ENCODE data around the gene ZNF467. TPM values are rescaled to one million over a fixed set of nuclear protein-coding genes. Genes with fewer than 3 reads are reported as not detected.

The ZNF467 gene
- total RNA-seq, 2 experiments from 2014 or later: 0.25 to 0.33 TPM

GRCh38 chr7:149767068-149767467 lies 6.3 kb downstream of the ZNF467 start:
- Mint-ChIP-seq H3K9me3 (no peaks in the 10 kb centered on the region), H3K4me1 (peaks cover 2% of the 10 kb centered on the region), H3K27me3 (peaks cover 7% of the 10 kb centered on the region), H3K4me3 (no peak overlapping the region), H3K36me3 (ENCODE audit: low read depth) (no peaks in the 10 kb centered on the region), H3K27ac (no peak overlapping the region)
- no peak for DNase-seq
- CTCF ChIA-PET: interaction anchor here (1.4 kb wide), 1 partner anchor 105 kb away, joined by 4 read pairs; no protein-coding TSS in a partner anchor
- POLR2A ChIA-PET: no interaction called here

GRCh38 chr7:149766135-149766675 lies 7.2 kb downstream of the ZNF467 start:
- ChIA-PET POLR2A (no interaction called here), CTCF (no interaction called here)
- Mint-ChIP-seq H3K9me3 (no peaks in the 10 kb centered on the region), H3K4me1 (peaks cover 2% of the 10 kb centered on the region), H3K4me3 (no peak overlapping the region), H3K36me3 (ENCODE audit: low read depth) (no peaks in the 10 kb centered on the region), H3K27me3 (peaks cover 7% of the 10 kb centered on the region), H3K27ac (no peak overlapping the region)
- no peak for DNase-seq

DNA sequence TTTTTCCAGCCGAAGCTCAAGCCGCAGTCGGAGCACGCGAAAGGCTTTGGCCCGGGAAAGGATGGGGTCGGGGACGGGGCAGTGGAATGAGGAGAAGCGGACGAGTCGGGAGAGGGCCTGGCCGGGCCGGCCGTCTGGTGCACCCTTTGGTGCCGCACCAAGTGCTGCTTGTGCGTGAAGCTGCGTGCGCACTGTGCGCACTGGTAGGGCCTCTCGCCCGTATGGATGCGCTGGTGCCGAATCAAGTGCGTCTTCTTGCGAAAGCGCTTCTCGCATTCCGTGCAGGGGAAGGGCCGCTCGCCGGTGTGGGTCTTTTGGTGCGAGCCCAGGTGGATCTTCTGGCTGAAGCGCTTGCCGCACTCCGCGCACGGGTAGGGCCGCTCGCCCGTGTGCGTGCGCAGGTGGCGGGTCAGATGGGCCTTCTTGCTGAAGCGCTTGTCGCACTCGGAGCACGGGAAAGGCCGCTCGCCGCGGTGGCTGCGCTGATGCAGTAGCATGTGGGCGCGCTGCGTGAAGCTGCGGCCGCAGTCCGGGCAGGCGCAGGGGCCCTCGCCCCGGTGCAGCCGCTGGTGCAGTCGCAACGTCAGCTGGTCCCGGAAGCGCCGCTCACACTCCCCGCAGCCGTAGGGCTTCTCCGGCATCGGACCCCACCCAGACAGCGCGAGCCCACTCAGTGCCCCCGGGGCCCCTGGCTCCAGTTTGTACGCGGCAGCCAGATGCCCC lies 7.8 kb downstream of the ZNF467 start:
- no peaks in the 10 kb centered on the region for H3K9me3 Mint-ChIP-seq
- POLR2A ChIA-PET: no interaction called here
- no peak overlapping the region for H3K4me3 Mint-ChIP-seq
- peaks cover 7% of the 10 kb centered on the region for H3K27me3 Mint-ChIP-seq
- H3K27ac Mint-ChIP-seq: no peak overlapping the region
- H3K36me3 Mint-ChIP-seq (ENCODE audit: low read depth): no peaks in the 10 kb centered on the region
- DNase-seq: no peak
- CTCF ChIA-PET: no interaction called here
- no peaks in the 10 kb centered on the region for H3K4me1 Mint-ChIP-seq

- CTCF ChIA-PET: no interaction called here
- no peaks in the 10 kb centered on the region for H3K4me1 Mint-ChIP-seq
- POLR2A ChIA-PET: no interaction called here
These were observed 8.6 kb downstream of the ZNF467 start for GRCh38 chr7:149764481-149765398.

DNA sequence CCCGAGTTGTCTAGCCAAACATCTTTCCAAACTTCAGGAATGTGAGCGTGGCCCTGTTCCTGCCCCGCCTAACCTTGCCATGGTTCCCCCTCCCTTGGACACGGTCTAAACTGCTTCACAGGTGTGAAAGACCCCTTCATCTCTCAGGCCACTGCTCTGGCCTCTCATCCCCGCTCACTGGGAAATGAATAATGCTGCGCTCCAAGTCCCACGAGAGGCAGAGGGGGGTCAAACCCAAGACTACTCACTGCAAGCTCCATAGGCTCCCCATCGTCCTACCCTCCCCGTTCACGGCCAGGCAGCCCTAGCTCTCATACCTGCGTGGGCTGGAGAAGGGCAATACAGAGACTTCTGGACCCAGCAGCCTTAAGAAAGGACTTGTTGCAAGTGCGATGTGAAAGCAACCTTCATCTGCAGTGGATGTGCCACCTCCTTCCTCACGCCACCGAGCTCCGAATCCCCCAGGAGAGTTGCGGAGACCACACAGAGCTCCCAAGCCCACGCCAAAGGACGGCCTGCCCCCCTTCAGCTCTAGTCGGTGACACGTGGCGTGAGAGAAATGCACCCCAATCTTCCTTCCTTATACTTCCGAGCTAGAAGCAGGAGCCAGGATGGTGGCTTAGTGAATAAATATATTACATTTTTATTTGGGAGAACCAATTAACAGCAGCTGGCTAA lies 9.7 kb downstream of the ZNF467 start:
- Mint-ChIP-seq H3K9me3 (no peaks in the 10 kb centered on the region), H3K27ac (no peak overlapping the region), H3K36me3 (ENCODE audit: low read depth) (no peaks in the 10 kb centered on the region), H3K27me3 (no peaks in the 10 kb centered on the region), H3K4me1 (no peaks in the 10 kb centered on the region), H3K4me3 (no peak overlapping the region)
- no peak for DNase-seq
- POLR2A ChIA-PET: no interaction called here
- CTCF ChIA-PET: no interaction called here

More at GRCh38 chr7:149764481-149765398, 8.6 kb downstream of the ZNF467 start:
- Mint-ChIP-seq H3K27ac (no peak overlapping the region), H3K36me3 (ENCODE audit: low read depth) (no peaks in the 10 kb centered on the region), H3K27me3 (peaks cover under 1% of the 10 kb centered on the region), H3K9me3 (no peaks in the 10 kb centered on the region), H3K4me3 (no peak overlapping the region)
- no peak for DNase-seq

DNA sequence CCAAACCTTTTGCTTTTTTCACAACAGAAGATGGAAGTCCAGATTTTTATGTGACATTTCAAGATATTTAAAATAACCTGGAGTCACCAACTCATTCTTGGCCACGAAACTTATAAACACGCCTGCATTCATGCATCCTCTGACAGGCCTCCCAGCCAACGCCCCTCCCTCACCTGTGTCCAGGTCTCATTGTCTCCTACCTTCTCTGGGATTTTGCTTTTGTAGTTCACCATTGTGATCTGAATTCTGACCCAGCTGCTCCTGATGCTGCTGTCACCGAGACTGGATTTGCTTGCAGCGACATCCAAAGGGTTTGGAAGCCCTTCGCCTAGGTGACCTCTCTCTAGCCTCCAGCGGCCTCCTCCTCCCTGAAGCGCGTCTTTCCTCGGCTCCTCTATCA lies 10.8 kb downstream of the ZNF467 start:
- no peaks in the 10 kb centered on the region for H3K27me3 Mint-ChIP-seq
- no peak overlapping the region for H3K27ac Mint-ChIP-seq
- no peak overlapping the region for H3K4me3 Mint-ChIP-seq
- no peak for DNase-seq
- POLR2A ChIA-PET: no interaction called here
- CTCF ChIA-PET: no interaction called here
- H3K9me3 Mint-ChIP-seq: no peaks in the 10 kb centered on the region
- no peaks in the 10 kb centered on the region for H3K4me1 Mint-ChIP-seq
- no peaks in the 10 kb centered on the region for H3K36me3 Mint-ChIP-seq (ENCODE audit: low read depth)

DNA sequence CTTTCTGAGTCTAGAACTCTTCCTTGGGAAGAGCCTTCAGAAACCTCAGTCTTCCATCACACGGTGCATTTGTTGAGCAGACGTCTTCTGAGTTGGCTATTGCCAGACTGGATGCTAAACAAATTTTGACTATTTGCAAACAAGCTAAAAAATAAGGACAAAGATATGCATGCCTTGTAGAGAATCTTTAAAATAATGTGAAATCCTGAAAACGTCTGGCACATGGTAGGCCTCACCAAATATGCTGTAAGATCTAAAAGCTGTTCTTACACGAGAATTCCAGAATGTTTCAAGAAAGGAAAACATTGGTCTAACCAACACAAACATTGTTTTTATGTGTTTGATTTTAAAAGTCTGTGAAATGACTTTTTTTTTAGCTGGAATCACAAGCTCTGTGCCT lies 11.3 kb downstream of the ZNF467 start:
- Mint-ChIP-seq H3K27me3 (no peaks in the 10 kb centered on the region), H3K4me1 (no peaks in the 10 kb centered on the region), H3K4me3 (no peak overlapping the region), H3K27ac (no peak overlapping the region), H3K36me3 (ENCODE audit: low read depth) (no peaks in the 10 kb centered on the region), H3K9me3 (no peaks in the 10 kb centered on the region)
- ChIA-PET CTCF (interaction anchor here (0.8 kb wide), 1 partner anchor 20 kb away, joined by 3 read pairs; no protein-coding TSS in a partner anchor), POLR2A (no interaction called here)
- DNase-seq: no peak

DNA sequence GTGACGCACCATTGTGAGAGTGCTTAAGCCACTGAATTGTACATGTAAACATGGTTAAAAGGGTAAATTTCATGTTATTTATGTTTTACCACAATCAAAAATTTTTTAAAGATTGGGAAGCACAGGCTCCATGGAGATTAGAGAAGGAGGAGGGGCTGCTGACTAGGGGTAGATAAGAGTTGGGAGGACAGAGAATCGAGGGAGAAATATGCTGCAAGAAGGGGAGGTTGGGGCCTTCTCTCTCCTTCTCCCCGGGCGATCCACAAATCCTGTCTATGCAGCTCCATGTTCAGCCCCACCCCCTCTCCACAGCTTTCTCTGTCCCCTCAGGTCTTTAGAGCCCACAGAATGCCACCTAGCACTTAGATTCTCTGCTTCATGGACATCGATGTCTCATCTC lies 12.1 kb downstream of the ZNF467 start:
- CTCF ChIA-PET: no interaction called here

DNA sequence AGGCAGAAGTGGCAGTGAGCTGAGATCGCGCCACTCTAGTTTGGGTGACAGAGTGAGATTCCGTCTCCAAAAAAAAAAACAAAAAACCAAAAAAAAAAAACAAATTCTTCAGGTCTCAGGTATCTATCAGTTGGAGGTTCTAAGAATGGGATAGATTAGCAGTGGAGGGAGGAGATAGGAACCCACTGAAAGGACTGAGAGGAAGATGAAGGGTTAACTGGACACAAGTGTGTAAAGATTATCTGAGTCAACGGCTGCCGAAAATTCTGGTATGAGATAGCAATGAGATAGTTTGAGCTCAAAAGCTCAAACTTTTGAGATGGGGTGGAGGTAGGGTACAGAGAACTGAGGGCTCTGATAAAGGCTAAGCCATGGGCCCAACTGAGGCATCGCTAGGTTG lies 12.8 kb downstream of the ZNF467 start:
- H3K9me3 Mint-ChIP-seq: no peaks in the 10 kb centered on the region
- DNase-seq: no peak
- CTCF ChIA-PET: no interaction called here

More for the DNA sequence above, 12.1 kb downstream of the ZNF467 start:
- no peaks in the 10 kb centered on the region for H3K4me1 Mint-ChIP-seq
- no peaks in the 10 kb centered on the region for H3K36me3 Mint-ChIP-seq (ENCODE audit: low read depth)
- no peaks in the 10 kb centered on the region for H3K27me3 Mint-ChIP-seq
- no peak overlapping the region for H3K27ac Mint-ChIP-seq
- POLR2A ChIA-PET: no interaction called here
- DNase-seq: no peak
- no peak overlapping the region for H3K4me3 Mint-ChIP-seq
- no peaks in the 10 kb centered on the region for H3K9me3 Mint-ChIP-seq

GRCh38 chr7:149759093-149759860 lies 14.1 kb downstream of the ZNF467 start:
- Mint-ChIP-seq H3K4me1 (no peaks in the 10 kb centered on the region), H3K27me3 (no peaks in the 10 kb centered on the region), H3K4me3 (no peak overlapping the region), H3K9me3 (no peaks in the 10 kb centered on the region), H3K27ac (no peak overlapping the region), H3K36me3 (ENCODE audit: low read depth) (no peaks in the 10 kb centered on the region)
- no peak for DNase-seq
- CTCF ChIA-PET: interaction anchor here (0.9 kb wide), 1 partner anchor 8 kb away, joined by 3 read pairs; no protein-coding TSS in a partner anchor
- POLR2A ChIA-PET: no interaction called here

More for the DNA sequence above, 12.8 kb downstream of the ZNF467 start:
- no peaks in the 10 kb centered on the region for H3K36me3 Mint-ChIP-seq (ENCODE audit: low read depth)
- H3K27ac Mint-ChIP-seq: no peak overlapping the region
- H3K4me1 Mint-ChIP-seq: no peaks in the 10 kb centered on the region
- POLR2A ChIA-PET: no interaction called here
- H3K27me3 Mint-ChIP-seq: no peaks in the 10 kb centered on the region
- no peak overlapping the region for H3K4me3 Mint-ChIP-seq

GRCh38 chr7:149753375-149754233 lies 19.8 kb downstream of the ZNF467 start:
- Mint-ChIP-seq H3K36me3 (ENCODE audit: low read depth) (no peaks in the 10 kb centered on the region), H3K27me3 (peaks cover 1% of the 10 kb centered on the region)

DNA sequence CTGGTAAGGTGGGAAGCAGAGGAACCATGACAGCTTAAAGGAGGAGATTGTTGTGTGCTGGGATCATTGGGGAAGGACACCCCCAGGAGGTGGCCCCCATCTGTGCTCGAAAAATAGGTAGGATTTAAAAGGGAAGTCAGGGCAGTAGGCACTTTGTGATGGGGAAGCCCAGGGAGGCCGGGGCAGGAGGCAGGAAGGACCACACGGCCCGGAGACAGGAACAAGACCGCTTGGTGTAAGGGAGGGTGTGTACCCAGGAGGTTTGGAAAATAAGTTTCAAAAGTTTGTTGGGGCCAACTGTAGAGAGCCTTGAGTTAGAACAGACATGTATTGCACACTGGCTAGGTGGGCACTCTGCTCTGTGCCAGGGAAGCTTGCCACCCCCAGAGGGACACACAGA lies 20.7 kb downstream of the ZNF467 start:
- CTCF ChIA-PET: no interaction called here
- no peaks in the 10 kb centered on the region for H3K4me1 Mint-ChIP-seq
- H3K9me3 Mint-ChIP-seq: no peaks in the 10 kb centered on the region
- H3K36me3 Mint-ChIP-seq (ENCODE audit: low read depth): no peaks in the 10 kb centered on the region
- POLR2A ChIA-PET: no interaction called here
- DNase-seq: no peak
- peaks cover 1% of the 10 kb centered on the region for H3K27me3 Mint-ChIP-seq
- no peak overlapping the region for H3K4me3 Mint-ChIP-seq
- no peak overlapping the region for H3K27ac Mint-ChIP-seq

More at GRCh38 chr7:149753375-149754233, 19.8 kb downstream of the ZNF467 start:
- Mint-ChIP-seq H3K4me1 (no peaks in the 10 kb centered on the region), H3K9me3 (no peaks in the 10 kb centered on the region), H3K27ac (no peak overlapping the region), H3K4me3 (no peak overlapping the region)
- DNase-seq: no peak
- CTCF ChIA-PET: no interaction called here
- POLR2A ChIA-PET: no interaction called here

Data from activated CD4-positive, alpha-beta memory T cell treated with anti-CD3 and anti-CD28 coated beads, Interleukin-2, amount 10 ng/mL, durations not matched to agents 7 days and 5 days (primary cell).